BLaER1 (cell line): Measurements from ENCODE around the gene ACY1.

Experiments
- H3K27ac ChIP-seq: shearing (Covaris generic); formaldehyde crosslinking; 2 replicates; pipeline ENCODE4 v1.8.1; 2022
- H3K27me3 ChIP-seq: shearing (Covaris generic); formaldehyde crosslinking; 2 replicates; pipeline ENCODE4 v1.8.1; 2022
- H3K36me3 ChIP-seq: shearing (Covaris generic); formaldehyde crosslinking; 2 replicates; pipeline ENCODE4 v1.8.1; 2022
- H3K4me1 ChIP-seq: shearing (Covaris generic); formaldehyde crosslinking; 2 replicates; pipeline ENCODE4 v1.8.1; 2022
- H3K4me2 ChIP-seq: shearing (Covaris generic); formaldehyde crosslinking; 2 replicates; pipeline ENCODE4 v1.8.1; 2022
- H3K4me3 ChIP-seq: shearing (Covaris generic); formaldehyde crosslinking; 2 replicates; pipeline ENCODE4 v1.8.1; 2022
- H3K9ac ChIP-seq: shearing (Covaris generic); formaldehyde crosslinking; 2 replicates; pipeline ENCODE4 v1.8.1; 2022
- H3K9me3 ChIP-seq: shearing (Covaris generic); formaldehyde crosslinking; 2 replicates; pipeline ENCODE4 v1.8.1; 2022
- H4K20me1 ChIP-seq: shearing (Covaris generic); formaldehyde crosslinking; 2 replicates; pipeline ENCODE4 v1.8.1; 2022
- Cebpa-rat ChIP-seq: shearing (Covaris generic); IDR thresholded peaks from 2 replicates; pipeline ENCODE4 v1.8.1; 2022

The ACY1 gene

GRCh38 chr3:51969841-51970240, 13.5 kb upstream of the ACY1 start:
- Histone ChIP-seq H3K27me3 (no peaks in the 10 kb centered on the region), H3K9me3 (no peaks in the 10 kb centered on the region), H4K20me1 (peaks cover 28% of the 10 kb centered on the region; the same call in 1 of the 2 replicates), H3K27ac (peak overlapping the region; percentile 95), H3K4me2 (peak overlapping the region; percentile 94), H3K9ac (peak overlapping the region; percentile 63; the same call in 1 of the 2 replicates), H3K36me3 (peaks cover 9% of the 10 kb centered on the region; the same call in 1 of the 2 replicates), H3K4me3 (no peak overlapping the region), H3K4me1 (peaks cover 87% of the 10 kb centered on the region)
- no peak for TF ChIP-seq Cebpa-rat

- H3K4me3 ChIP-seq, result no peak overlapping the region
- H3K36me3 ChIP-seq, result peaks cover 9% of the 10 kb centered on the region; the same call in 1 of the 2 replicates
- peak overlapping the region; percentile 99 for H3K4me2 ChIP-seq
- no peaks in the 10 kb centered on the region for H3K9me3 ChIP-seq
- H3K27me3 ChIP-seq, result no peaks in the 10 kb centered on the region
- peaks cover 85% of the 10 kb centered on the region for H3K4me1 ChIP-seq
- H4K20me1 ChIP-seq, result peaks cover 25% of the 10 kb centered on the region; the same call in 1 of the 2 replicates
- peak overlapping the region; percentile 95 for H3K27ac ChIP-seq
- H3K9ac ChIP-seq, result peak overlapping the region; percentile 52; the same call in 1 of the 2 replicates
- no peak for TF ChIP-seq Cebpa-rat
These were observed 12.6 kb upstream of the ACY1 start for GRCh38 chr3:51970606-51971300.

- no peak for TF ChIP-seq Cebpa-rat
- Histone ChIP-seq H3K9me3 (no peaks in the 10 kb centered on the region), H3K4me2 (peak overlapping the region; percentile 99), H3K9ac (peak overlapping the region; percentile 52; the same call in 1 of the 2 replicates), H3K4me3 (no peak overlapping the region), H3K27ac (peak overlapping the region; percentile 95), H3K36me3 (peaks cover 9% of the 10 kb centered on the region; the same call in 1 of the 2 replicates), H3K4me1 (peaks cover 85% of the 10 kb centered on the region), H3K27me3 (no peaks in the 10 kb centered on the region), H4K20me1 (peaks cover 25% of the 10 kb centered on the region; the same call in 1 of the 2 replicates)
These were observed 12.0 kb upstream of the ACY1 start for GRCh38 chr3:51971350-51971749.

DNA sequence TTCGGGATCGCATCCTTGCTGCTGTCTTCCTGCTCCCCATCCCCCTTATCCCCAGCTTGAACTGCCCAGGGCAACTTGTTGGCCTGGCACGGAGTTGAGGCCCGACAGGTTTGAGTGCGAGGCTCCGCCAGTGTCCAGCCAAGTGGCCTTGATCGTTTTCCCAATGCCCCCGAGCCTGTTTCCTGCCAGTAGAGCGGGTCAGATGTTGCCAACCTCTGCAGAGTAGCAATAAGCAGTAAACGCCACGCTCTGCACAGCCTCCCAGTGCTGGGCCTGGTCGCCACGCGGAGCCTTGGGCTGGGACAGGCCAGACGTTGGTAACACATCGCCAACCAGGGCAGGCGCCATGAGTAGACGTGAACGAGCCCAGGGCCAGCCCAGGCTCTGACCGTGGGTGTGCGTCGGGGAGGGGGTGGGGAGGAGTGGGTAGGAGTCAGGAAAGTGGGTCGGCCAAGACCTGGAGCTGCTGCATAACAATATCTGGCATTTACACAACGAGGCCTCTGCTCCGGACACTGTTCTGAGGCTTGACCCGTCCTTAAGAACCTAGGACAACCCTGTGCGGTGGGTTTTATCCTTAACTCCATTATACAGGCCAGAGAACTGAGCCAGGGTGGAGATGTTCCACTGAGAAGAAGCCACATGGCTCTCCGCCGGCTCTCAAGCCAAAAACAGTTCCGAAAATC, 8.9 kb upstream of the ACY1 start:
- H3K4me2 ChIP-seq, result peak overlapping the region; percentile 99
- no peaks in the 10 kb centered on the region for H3K27me3 ChIP-seq
- TF ChIP-seq Cebpa-rat, result no peak
- peak overlapping the region; percentile 90 for H3K9ac ChIP-seq
- H3K4me1 ChIP-seq, result peaks cover 81% of the 10 kb centered on the region
- H3K27ac ChIP-seq, result peak overlapping the region; percentile 92
- H3K4me3 ChIP-seq, result peak overlapping the region; percentile 86
- peaks cover 5% of the 10 kb centered on the region; the same call in 1 of the 2 replicates for H3K36me3 ChIP-seq
- H3K9me3 ChIP-seq, result no peaks in the 10 kb centered on the region
- H4K20me1 ChIP-seq, result peaks cover 17% of the 10 kb centered on the region; the same call in 1 of the 2 replicates

DNA sequence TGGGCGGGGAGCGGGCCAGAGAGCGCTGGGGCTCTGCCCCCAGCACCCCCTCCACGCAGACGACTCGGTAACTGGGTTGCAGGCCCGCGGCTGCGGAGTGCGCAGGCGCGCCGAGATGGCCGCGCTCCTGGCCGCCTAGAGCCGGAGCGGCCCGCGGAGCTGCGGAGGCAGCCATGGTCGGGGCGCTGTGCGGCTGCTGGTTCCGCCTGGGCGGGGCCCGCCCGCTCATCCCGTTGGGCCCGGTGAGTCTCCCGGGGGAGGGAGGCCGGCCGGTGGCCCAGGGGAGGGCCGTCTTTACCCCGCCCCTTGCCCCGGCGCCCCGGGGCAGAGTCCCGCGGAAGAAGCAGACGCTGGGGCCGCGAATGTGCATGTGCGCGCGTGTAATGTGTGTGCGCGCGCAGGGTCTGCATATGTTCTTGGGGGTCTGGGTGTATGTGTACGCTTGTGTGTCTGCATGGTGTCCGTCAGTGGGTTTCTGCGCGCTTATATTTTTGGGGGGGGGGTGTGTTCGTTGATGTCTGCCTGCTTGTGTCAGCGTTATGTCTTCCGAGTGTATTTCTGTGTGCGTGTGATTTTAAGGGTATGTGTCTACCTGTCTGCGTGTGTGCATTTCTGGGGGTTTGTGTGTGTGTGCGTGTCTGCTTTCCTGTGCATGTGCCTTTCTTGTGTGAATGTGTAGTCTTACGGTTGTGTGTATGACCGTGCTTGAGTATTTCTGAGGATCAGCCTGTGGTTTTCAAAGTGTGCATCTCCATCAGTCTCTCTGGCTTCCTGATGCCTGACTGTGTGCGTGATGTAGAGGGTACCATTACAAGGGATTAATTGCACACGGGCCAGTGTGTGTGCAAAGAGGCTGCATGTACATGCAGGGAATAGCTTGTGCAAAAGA, 8.1 kb upstream of the ACY1 start, which contains the start of gene ABHD14A:
Gene ABHD14A (plus strand): TSS at position 102 of the 889 bp plus-strand sequence. CDS start 72 bp downstream, at position 174.
- peaks cover 5% of the 10 kb centered on the region for H3K36me3 ChIP-seq
- TF ChIP-seq Cebpa-rat, result no peak
- no peaks in the 10 kb centered on the region for H3K9me3 ChIP-seq
- H4K20me1 ChIP-seq, result peaks cover 12% of the 10 kb centered on the region; the same call in 1 of the 2 replicates
- H3K4me1 ChIP-seq, result peaks cover 73% of the 10 kb centered on the region
- peak within 1 kb of the TSS; percentile 90 for H3K9ac ChIP-seq
- H3K27me3 ChIP-seq, result no peaks in the 10 kb centered on the region
- H3K27ac ChIP-seq, result peak within 1 kb of the TSS; percentile 92
- H3K4me2 ChIP-seq, result peak within 1 kb of the TSS; percentile 99
- H3K4me3 ChIP-seq, result peak within 1 kb of the TSS; percentile 86

DNA sequence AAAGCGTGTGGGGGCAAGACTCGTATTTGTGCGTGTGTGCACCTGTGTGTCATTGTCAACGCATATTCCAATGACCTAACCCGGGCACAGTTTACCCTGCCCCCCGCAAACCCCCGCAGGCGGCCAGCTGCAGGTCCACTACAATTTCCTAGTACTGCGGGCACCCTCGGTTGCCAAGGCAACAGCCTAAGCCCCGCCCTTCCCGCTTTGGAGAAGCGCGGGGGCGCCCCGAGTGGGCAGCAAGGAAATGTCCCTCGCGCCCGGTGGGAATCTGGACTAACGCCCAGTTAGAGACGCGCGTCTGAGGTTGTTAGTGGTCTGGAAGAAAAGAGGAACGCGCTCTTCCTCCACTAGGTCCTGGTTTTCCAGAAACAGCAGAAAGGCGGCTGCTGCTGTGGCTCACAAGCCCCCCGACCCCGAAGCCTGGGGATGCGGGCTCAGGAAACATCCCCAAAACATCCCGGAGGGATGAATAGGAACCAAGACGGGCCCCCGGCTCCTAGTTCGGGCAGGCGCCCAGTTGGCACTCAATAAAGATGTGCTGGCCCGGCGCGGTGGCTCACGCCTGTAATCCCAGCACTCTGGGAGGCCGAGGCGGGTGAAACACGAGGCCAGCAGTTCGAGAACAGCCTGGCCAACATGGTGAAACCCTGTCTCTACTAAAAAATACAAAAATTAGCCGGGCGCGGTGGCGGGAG, 7.3 kb upstream of the ACY1 start:
- Histone ChIP-seq H3K9ac (peak overlapping the region; percentile 90; the same call in 1 of the 2 replicates), H3K36me3 (peaks cover 13% of the 10 kb centered on the region), H3K27ac (no peak overlapping the region), H3K9me3 (no peaks in the 10 kb centered on the region), H3K27me3 (no peaks in the 10 kb centered on the region), H3K4me1 (peaks cover 70% of the 10 kb centered on the region), H4K20me1 (0 out of 2 replicates have a peak, but pooled peaks cover 5% of the 10 kb centered on the region), H3K4me3 (peak overlapping the region; percentile 86), H3K4me2 (peak overlapping the region; percentile 99)
- TF ChIP-seq Cebpa-rat, result no peak

DNA sequence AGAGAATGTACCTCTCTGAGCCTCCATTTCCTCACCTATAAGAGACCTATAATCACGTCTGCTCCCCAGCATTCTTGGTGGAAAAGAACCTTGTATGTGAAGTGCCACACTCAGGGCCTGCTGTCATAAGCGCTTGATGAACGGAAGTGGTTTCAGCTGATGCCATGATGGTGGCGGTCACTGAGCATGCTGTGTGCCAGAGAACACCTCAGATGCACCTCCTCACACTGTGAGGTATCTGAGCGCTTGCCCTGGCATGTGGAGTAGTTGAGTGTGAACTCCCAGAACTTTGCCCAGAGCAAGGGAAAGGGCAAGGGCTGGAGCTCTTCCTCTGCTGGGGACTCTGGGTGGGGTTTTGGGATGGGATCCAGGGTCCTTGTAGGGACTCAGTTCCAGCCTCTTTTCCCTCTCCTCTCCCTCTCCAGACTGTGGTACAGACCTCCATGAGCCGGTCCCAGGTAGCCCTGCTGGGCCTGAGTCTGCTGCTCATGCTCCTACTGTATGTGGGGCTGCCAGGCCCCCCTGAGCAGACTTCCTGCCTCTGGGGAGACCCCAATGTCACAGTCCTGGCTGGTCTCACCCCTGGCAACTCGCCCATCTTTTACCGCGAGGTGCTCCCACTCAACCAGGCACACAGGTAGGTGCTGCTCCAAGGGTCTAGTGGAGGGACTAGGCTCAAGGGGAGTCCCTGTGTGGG, 5.7 kb upstream of the ACY1 start:
- Histone ChIP-seq H3K4me2 (peak overlapping the region; percentile 99), H3K4me1 (peaks cover 70% of the 10 kb centered on the region), H3K9me3 (no peaks in the 10 kb centered on the region), H3K27me3 (no peaks in the 10 kb centered on the region), H4K20me1 (no peaks in the 10 kb centered on the region), H3K27ac (0 out of 2 replicates have a peak overlapping the region, but pooled peaks have one; percentile 14), H3K9ac (no peak overlapping the region), H3K4me3 (no peak overlapping the region), H3K36me3 (peaks cover 16% of the 10 kb centered on the region)
- TF ChIP-seq Cebpa-rat, result no peak

DNA sequence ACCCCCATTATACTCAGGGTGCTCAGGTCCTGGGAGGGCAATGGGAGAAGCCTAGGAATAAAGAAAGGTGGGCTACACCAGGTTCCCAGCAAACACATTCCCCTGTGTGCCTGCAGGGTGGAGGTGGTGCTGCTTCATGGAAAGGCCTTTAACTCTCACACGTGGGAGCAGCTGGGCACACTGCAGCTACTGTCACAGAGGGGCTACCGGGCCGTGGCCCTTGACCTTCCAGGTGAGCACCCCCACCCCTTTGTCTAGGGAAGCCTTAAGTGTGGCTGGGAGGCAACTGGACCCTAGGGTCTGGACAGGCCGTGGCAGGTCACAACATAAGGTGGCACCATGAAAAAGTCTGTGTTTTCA, 5.2 kb upstream of the ACY1 start:
- Histone ChIP-seq H3K9me3 (no peaks in the 10 kb centered on the region), H3K4me3 (no peak overlapping the region), H3K27me3 (no peaks in the 10 kb centered on the region), H4K20me1 (no peaks in the 10 kb centered on the region), H3K27ac (0 out of 2 replicates have a peak overlapping the region, but pooled peaks have one; percentile 14), H3K4me2 (peak overlapping the region; percentile 99; the same call in 1 of the 2 replicates), H3K9ac (no peak overlapping the region), H3K4me1 (peaks cover 68% of the 10 kb centered on the region), H3K36me3 (peaks cover 16% of the 10 kb centered on the region)
- no peak for TF ChIP-seq Cebpa-rat
